ENCODE results near the gene TNRC6B.

GRCh38 chr22:40265783-40266182 lies 88.1 kb downstream of the TNRC6B start:
- TF ChIP-seq CTCF (conservative IDR thresholded peaks at IDR 0.05) (no peak), EZH2 (IDR thresholded peaks at IDR 0.05; ENCODE audit: low read depth) (no peak)

Data from PC-9 (cell line).